IgD-negative memory B cell (primary cell): Measurements from ENCODE around the gene GALNT10. TPM values are rescaled to one million over a fixed set of nuclear protein-coding genes. Genes with fewer than 3 reads are reported as not detected.

ENCODE experiments used
- H3K27ac Mint-ChIP-seq, 3 donors: one replicate each; pipeline ENCODE4 v1.8.0; 2020 to 2022; ENCODE audit warnings: mild to moderate bottlenecking in 3 of 3, mixed read lengths in 3 of 3, moderate library complexity in 1 of 3
- H3K27me3 Mint-ChIP-seq: one replicate; pipeline ENCODE4 v1.8.0; 2021; ENCODE audit warnings: mixed read lengths
- H3K36me3 Mint-ChIP-seq: one replicate; pipeline ENCODE4 v1.8.0; 2020; ENCODE audit warnings: mild to moderate bottlenecking, mixed read lengths
- H3K4me1 Mint-ChIP-seq, 3 donors: one replicate each; pipeline ENCODE4 v1.8.0; 2020 to 2022; ENCODE audit warnings: mixed read lengths in 3 of 3, mild to moderate bottlenecking in 1 of 3
- H3K4me3 Mint-ChIP-seq, 4 donors: one replicate each; pipeline ENCODE4 v1.8.0; 2020 to 2022; ENCODE audit warnings: mild to moderate bottlenecking in 4 of 4, mixed read lengths in 4 of 4, moderate library complexity in 3 of 4
- H3K9me3 Mint-ChIP-seq, 3 donors: one replicate each; pipeline ENCODE4 v1.8.0; 2020 to 2021; ENCODE audit warnings: mixed read lengths in 3 of 3, mild to moderate bottlenecking in 1 of 3
- polyA plus RNA-seq: library from polyadenylated mRNA; unstranded; fragments of 300-500 nt; fragmentation: Illumina TruSeq; gene quantifications from one replicate; pipeline ENCODE4 v1.2.3, GENCODE V29; 2021

The GALNT10 gene
- polyA plus RNA-seq, 1 donor from 2014 or later, result 25.0 TPM

DNA sequence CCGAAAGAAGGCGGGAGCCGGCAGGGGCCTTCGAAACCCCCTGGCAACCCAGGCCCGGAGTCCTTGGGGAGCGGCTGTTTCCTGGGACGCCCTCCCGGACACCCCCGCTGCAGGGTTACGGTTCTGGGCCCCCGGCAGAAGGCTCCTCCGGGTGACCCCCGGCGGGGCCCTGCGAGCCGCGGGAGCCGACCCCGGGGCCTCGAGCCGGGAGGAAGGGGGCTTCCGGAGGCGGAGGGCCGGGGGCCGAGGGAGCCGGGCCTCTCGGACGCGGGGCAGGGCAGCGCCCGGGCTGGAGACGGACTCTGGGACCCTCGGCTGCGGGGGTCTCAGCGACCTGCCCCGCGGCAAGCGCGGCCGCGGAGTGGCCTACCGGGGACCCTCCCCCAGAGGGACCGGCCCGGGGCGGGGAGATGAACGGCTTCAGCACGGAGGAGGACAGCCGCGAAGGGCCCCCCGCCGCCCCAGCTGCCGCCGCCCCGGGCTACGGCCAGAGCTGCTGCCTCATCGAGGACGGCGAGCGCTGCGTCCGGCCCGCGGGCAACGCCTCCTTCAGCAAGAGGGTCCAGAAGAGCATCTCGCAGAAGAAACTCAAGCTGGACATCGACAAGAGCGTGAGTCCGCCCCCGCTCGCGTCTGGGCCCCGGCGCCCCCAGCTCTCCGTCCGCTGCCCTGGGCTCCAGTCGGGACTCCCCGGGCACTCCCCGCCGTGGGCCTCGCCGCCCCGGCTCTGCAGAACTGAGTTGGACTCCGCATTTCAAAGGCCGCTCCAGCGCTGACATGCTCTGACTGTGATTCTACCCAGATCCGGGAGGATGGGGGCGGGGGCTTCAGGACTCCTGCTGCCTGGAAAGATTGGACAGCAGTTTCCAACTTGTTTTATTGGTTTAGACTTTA is 255.9 kb downstream of the GALNT10 start:
- H3K4me3 Mint-ChIP-seq, result peak overlapping the region; percentile 89 to 99 (median 94)

DNA sequence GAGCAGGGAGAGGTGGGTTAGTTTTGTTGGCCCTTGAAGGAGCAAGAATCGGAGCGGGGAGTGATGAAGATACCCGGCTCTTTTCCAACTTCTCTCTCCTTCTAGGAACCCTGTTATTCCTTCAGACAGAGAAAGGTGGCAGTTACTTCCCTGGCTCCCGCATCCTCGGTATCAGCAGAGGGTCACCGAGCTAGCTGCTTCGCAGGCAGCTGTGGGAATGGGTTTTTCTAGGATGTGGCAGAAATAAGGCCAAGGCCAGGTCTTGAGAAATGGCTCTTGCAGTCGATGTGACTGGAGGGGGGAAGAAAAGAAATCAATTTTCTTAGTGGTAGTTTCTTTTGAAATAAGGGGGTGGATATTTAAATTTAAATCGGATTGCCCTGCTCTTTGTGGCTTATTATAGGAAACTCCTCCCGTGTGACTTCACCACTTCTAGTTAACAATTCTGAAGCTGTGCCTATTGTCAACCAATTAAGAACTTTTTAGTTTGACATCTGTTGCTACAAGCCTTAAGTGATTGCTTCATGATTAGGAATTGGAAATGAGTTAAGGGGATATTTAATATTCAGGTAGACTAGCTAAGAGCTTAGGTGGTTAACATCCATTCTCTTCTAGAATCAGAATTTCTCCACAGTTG is 256.7 kb downstream of the GALNT10 start:
- no peaks in the 10 kb centered on the region for H3K27me3 Mint-ChIP-seq
- no peaks in the 10 kb centered on the region for H3K9me3 Mint-ChIP-seq
- H3K4me3 Mint-ChIP-seq, result peak overlapping the region; percentile 89 to 99 (median 94)
- peaks cover 30 to 42% (median 35%) of the 10 kb centered on the region in 3 donors for H3K4me1 Mint-ChIP-seq
- peaks cover 7% of the 10 kb centered on the region for H3K36me3 Mint-ChIP-seq
- peak overlapping the region; percentile 50 to 83 (median 53) for H3K27ac Mint-ChIP-seq

More for the DNA sequence above, 255.9 kb downstream of the GALNT10 start:
- H3K36me3 Mint-ChIP-seq, result peaks cover 8% of the 10 kb centered on the region
- H3K27ac Mint-ChIP-seq, result peak overlapping the region; percentile 53 to 96 (median 83)
- no peaks in the 10 kb centered on the region for H3K9me3 Mint-ChIP-seq
- peaks cover 30 to 42% (median 36%) of the 10 kb centered on the region in 3 donors for H3K4me1 Mint-ChIP-seq
- H3K27me3 Mint-ChIP-seq, result no peaks in the 10 kb centered on the region

DNA sequence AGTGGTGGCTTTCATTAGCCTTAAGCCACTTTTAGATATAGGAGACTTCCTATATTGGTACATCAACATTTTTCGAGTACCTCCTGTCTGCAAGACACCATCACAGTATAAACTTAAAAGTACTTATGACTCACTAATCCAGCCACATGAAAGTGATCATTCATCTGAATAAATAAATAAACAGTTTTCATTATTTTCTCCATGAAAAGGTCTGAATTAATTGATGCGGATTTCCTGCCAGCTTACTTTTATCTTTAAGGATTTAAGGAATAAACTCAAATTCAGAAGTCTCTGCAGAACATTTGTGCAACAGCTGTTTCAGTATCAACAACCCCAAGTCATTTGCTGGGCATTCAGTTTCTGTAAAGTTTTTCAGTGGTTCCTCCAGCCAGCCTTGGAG is 259.3 kb downstream of the GALNT10 start:
- Mint-ChIP-seq H3K4me1 (peaks cover 30 to 36% (median 31%) of the 10 kb centered on the region in 3 donors), H3K27me3 (no peaks in the 10 kb centered on the region), H3K4me3 (peak overlapping the region in 1 of 4 donors; percentile 83), H3K9me3 (no peaks in the 10 kb centered on the region), H3K36me3 (peaks cover 8% of the 10 kb centered on the region), H3K27ac (no peak overlapping the region)

DNA sequence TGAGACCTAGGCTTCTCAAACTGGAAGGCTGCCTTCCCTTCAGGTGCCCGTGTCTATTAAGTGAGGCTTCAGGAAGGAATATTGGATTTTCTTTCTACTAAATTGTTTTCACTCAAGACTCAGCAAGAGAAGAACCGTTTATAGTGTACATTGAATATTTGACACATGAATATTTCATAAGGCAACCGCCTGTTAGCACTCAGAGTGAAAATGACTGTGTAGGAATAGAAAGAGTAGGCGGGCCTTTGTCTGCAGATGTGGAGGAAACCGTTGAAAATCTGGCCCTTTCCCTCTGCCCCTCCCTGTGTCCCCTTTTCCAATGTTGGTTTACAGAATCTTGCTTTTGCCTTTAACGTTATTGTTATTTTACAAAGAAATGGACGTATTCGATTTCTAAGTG is 261.4 kb downstream of the GALNT10 start:
- Mint-ChIP-seq H3K27me3 (no peaks in the 10 kb centered on the region), H3K9me3 (no peaks in the 10 kb centered on the region), H3K36me3 (peaks cover 5% of the 10 kb centered on the region), H3K4me3 (no peak overlapping the region), H3K27ac (no peak overlapping the region), H3K4me1 (peaks cover 20 to 29% (median 23%) of the 10 kb centered on the region in 3 donors)

DNA sequence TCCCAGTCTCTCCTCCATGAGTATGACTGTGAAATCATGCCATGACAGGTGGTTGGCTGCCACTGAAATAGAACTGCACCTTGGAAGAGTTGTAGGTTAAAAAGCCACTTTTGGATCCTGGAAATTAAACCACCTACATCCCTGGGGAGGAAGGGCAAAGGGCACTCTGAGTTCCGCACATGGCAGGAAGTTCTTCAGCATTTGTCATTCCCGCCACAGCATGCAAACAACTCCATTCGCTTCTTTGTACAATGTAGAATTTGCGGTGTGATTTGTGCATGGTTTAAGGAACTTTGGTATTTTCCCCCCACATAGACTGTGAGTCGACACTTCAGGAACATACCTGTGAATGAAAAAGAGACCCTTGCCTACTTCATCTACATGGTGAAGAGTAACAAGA is 265.1 kb downstream of the GALNT10 start:
- no peaks in the 10 kb centered on the region for H3K27me3 Mint-ChIP-seq
- peaks cover 8% of the 10 kb centered on the region for H3K36me3 Mint-ChIP-seq
- H3K9me3 Mint-ChIP-seq, result no peaks in the 10 kb centered on the region
- H3K27ac Mint-ChIP-seq, result no peak overlapping the region
- peaks cover 1 to 4% (median 2%) of the 10 kb centered on the region in 3 donors for H3K4me1 Mint-ChIP-seq
- no peak overlapping the region for H3K4me3 Mint-ChIP-seq

DNA sequence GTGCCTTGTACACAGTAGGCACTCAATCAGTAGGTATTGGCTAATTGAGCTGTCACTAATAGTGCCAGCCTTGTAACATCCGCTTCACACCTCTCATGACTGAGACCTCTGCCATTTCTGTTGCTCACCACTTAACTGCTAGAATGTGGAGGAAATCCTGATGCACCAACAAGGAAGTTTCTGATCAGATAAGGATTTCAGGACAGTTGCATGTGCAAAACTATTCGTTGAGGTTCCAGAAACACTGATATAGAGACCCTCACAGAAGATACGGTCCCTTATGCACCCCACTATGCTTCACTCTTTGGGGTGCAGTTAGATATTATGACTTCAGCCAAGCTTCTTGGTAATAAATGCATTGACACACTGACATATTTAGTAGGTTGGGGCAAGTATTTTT is 266.0 kb downstream of the GALNT10 start:
- Mint-ChIP-seq H3K4me3 (no peak overlapping the region), H3K36me3 (peaks cover 8% of the 10 kb centered on the region), H3K27ac (no peak overlapping the region), H3K4me1 (peaks cover 2 to 7% (median 4%) of the 10 kb centered on the region in 3 donors), H3K27me3 (no peaks in the 10 kb centered on the region), H3K9me3 (no peaks in the 10 kb centered on the region)

DNA sequence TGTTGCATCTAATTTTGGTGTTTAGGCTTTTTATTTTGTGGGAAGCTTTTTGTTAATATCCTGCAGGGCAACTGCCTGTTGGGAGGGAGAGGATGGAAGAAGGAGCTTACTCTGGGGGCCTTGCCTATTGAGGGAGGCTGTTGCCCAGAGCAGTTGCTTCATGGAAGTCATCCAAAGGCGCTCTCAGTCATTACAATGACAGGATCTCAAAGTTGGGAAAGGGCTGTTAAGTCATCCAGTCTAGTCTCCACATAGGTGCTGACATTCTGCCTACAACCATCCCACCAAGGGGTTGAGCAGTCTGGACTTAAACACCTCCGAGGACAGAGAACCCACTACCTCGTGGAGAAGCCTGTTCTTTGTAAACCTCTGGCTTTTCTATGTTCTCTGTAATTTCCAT is 268.5 kb downstream of the GALNT10 start:
- Mint-ChIP-seq H3K36me3 (peaks cover 10% of the 10 kb centered on the region), H3K4me1 (peaks cover 1 to 7% (median 2%) of the 10 kb centered on the region in 3 donors), H3K27ac (no peak overlapping the region), H3K9me3 (no peaks in the 10 kb centered on the region), H3K27me3 (no peaks in the 10 kb centered on the region), H3K4me3 (no peak overlapping the region)

DNA sequence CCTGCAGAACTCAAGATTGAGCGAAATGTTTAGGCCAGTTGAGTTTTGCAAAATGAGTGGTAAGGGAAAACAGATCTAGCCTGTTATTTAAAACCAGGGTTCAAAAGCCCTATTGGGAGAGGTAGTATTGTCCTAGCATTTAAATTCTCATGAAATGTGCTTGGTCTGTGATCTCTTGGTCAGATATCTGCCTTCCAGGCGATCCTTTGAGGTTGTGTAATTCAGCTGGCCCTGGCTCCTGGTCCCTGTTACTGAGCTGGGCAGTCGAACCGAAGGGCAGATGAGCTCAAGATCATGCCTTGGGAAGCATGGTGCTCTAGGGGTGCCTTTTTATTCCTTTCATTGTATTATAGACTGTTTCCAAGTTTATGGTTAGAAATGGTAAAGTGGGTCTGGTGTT is 269.6 kb downstream of the GALNT10 start:
- H3K9me3 Mint-ChIP-seq, result no peaks in the 10 kb centered on the region
- no peak overlapping the region for H3K4me3 Mint-ChIP-seq
- H3K4me1 Mint-ChIP-seq, result peaks cover 1 to 7% (median 2%) of the 10 kb centered on the region in 3 donors
- no peak overlapping the region for H3K27ac Mint-ChIP-seq
- H3K27me3 Mint-ChIP-seq, result no peaks in the 10 kb centered on the region
- H3K36me3 Mint-ChIP-seq, result peaks cover 8% of the 10 kb centered on the region

DNA sequence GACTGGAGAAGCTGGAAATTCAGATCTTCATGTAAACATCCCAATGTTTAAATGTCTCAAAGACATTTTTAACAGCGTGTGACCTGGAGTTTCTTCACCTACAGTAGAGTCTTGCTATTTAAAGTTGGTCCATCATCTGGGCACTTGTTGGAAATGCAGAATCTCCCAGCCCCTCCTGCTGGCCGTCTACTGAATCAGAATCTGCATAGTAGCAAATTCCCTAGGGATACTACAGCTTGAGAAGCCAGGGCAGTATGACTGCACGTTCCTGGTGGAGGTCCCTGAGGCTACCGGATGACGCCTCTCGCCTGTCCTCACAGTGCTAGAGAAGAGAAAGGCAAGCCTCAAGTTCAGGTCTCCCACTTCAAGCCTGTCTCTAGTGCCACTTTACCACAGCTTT is 271.0 kb downstream of the GALNT10 start:
- Mint-ChIP-seq H3K4me1 (peaks cover 1 to 7% (median 2%) of the 10 kb centered on the region in 3 donors), H3K9me3 (no peaks in the 10 kb centered on the region), H3K27me3 (no peaks in the 10 kb centered on the region), H3K36me3 (peaks cover 6% of the 10 kb centered on the region), H3K27ac (no peak overlapping the region), H3K4me3 (no peak overlapping the region)

DNA sequence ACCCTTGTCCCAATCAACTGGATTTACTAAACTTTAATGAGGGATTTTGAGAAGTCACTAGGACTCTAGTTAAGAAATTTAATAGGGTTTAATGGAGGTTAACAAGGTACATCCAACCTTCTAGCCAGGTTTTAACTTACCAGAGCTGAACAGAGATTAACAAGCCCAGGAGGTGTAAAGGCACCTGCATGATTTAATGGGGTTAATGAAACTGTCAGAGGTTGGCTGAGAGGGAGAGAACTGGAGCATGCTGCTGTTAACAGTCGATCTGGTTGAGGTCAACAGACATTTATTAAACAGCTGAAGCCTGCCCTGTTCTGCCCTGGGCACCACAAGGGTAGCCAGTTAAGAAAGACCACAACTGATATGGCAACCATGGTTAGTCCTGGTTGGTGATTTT is 273.9 kb downstream of the GALNT10 start:
- peaks cover 4% of the 10 kb centered on the region for H3K27me3 Mint-ChIP-seq
- no peaks in the 10 kb centered on the region for H3K9me3 Mint-ChIP-seq
- no peak overlapping the region for H3K27ac Mint-ChIP-seq
- H3K4me1 Mint-ChIP-seq, result peaks cover 1 to 7% (median 2%) of the 10 kb centered on the region in 3 donors
- H3K4me3 Mint-ChIP-seq, result no peak overlapping the region
- peaks cover 3% of the 10 kb centered on the region for H3K36me3 Mint-ChIP-seq

DNA sequence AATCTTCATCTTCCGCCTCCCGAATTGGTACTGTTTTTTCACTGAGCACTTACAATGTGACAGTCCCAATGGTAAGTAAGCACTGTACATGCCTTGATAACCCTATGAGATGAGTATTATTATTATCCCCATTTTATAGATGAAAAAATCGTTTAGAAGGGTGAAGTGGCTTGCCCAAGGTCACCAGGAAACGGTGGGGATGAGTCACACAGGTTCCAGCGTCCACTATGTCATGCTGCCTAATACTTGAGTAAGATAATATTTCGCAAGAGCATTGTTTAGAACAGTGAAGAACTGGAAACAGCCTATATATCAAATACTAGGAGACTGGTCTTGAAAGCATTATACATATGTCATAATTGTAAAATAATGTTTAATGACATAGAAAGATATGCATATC is 274.6 kb downstream of the GALNT10 start:
- H3K4me1 Mint-ChIP-seq, result peaks cover 1 to 7% (median 2%) of the 10 kb centered on the region in 3 donors
- peaks cover 7% of the 10 kb centered on the region for H3K27me3 Mint-ChIP-seq
- peaks cover 3% of the 10 kb centered on the region for H3K36me3 Mint-ChIP-seq
- no peaks in the 10 kb centered on the region for H3K9me3 Mint-ChIP-seq
- H3K4me3 Mint-ChIP-seq, result no peak overlapping the region
- no peak overlapping the region for H3K27ac Mint-ChIP-seq

DNA sequence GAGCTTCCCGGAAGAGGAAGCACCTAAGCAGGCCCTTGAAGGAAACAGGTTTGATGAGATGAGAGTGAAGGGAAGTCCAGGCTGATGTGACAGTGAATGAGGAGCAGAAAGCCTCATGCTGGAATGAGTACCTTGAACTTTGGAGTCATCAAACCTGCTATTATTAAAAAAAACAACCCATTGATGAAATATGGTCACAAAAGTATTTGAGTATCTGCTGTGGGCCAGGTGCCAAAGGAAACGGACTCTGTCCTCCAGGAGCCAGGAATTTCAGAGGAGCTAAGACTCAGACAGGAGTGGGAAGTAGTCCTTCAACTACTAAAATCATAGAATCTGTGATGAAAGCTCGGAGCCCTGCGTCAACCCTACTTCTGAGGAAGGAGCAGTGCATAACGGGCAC is 275.6 kb downstream of the GALNT10 start:
- Mint-ChIP-seq H3K27me3 (peaks cover 17% of the 10 kb centered on the region), H3K9me3 (no peaks in the 10 kb centered on the region), H3K36me3 (peaks cover 3% of the 10 kb centered on the region), H3K4me1 (no peaks in the 10 kb centered on the region), H3K27ac (no peak overlapping the region), H3K4me3 (no peak overlapping the region)

DNA sequence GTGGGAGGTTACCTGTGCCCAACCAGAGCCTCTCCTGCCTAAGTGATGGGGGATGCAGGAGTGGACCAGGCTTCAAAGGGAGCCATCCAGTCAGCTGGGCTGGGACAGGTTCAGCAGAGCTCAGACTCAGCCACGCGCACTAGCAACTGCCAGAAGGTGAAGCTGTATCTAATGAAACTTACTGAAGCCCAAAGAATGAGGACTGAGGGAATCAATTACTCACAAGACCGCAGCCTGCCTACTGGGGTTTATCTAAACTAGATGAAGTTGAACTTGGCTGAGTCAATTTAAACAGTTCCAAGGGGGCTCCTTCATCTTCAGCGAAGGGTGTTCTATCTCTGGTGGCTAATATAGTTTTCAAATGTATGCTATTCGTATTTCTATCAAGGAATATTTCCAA is 276.1 kb downstream of the GALNT10 start:
- Mint-ChIP-seq H3K9me3 (no peaks in the 10 kb centered on the region), H3K27me3 (peaks cover 21% of the 10 kb centered on the region), H3K4me3 (no peak overlapping the region), H3K36me3 (peaks cover 3% of the 10 kb centered on the region), H3K27ac (no peak overlapping the region), H3K4me1 (no peaks in the 10 kb centered on the region)

DNA sequence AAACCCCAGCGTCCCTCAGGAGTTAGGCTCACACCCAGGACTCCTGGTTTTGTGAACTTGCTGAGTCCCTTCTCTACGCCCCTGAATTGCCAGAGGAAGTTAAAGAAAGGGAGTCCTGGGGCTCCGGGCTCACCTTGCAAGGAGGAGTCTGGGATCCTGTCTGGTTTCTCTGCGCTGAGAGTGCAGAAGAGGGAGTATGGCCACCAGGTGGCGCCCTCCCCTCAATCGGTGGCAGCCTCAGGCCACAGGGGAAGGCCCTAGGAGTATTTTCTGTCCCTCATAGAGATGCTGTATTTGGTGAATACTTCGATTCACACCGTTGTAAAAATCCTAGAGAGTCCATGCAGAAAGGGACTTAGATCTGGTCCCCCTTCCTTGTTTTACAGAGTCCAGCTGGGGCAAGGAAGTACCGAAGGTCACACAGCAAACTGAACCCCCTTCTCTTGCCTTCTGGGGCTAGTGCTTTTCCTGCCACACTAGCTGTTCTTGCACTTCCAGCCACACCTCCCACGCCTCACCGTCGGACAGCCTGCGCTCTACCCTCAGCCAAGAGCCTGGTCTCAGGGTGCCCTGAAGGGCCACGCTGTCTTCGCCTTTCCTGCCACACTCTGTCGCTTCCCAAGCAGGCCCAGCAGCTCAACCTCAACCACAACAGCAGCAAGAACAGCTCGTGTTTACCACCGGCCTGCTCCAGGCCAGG is 277.3 kb downstream of the GALNT10 start:
- no peak overlapping the region for H3K27ac Mint-ChIP-seq
- H3K4me3 Mint-ChIP-seq, result no peak overlapping the region
- H3K27me3 Mint-ChIP-seq, result peaks cover 28% of the 10 kb centered on the region
- no peaks in the 10 kb centered on the region for H3K9me3 Mint-ChIP-seq
- H3K4me1 Mint-ChIP-seq, result no peaks in the 10 kb centered on the region
- H3K36me3 Mint-ChIP-seq, result peaks cover 1% of the 10 kb centered on the region

DNA sequence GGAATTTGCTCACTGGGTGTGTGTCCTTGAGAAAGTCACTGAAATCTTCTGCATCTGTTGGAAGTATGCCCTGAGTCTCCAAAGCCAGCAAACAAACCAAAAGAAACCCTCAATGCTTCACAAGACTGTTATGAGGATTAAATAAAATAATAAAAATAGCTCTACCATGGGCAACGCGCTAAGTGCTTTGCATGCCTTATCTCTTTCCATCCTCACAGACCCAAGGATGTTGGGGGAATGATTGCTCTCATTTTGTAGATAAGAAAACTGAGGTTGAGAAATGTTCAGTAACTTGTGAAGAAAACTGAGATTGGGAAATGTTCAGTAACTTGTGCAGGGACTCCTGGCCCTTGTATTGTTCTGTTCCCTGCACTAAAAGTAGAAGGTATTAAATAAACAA is 279.6 kb downstream of the GALNT10 start:
- peaks cover 0 to 5% (median 0%) of the 10 kb centered on the region in 3 donors for H3K9me3 Mint-ChIP-seq
- no peak overlapping the region for H3K4me3 Mint-ChIP-seq
- no peak overlapping the region for H3K27ac Mint-ChIP-seq
- H3K36me3 Mint-ChIP-seq, result no peaks in the 10 kb centered on the region
- H3K27me3 Mint-ChIP-seq, result peaks cover 51% of the 10 kb centered on the region
- peaks cover 12 to 16% (median 13%) of the 10 kb centered on the region in 3 donors for H3K4me1 Mint-ChIP-seq
